ENCODE results near the gene TMEM87B.

GRCh38 chr2:112129060-112129459 lies 74.0 kb downstream of the TMEM87B start:
- TF ChIP-seq CTCF (IDR thresholded peaks at IDR 0.05) (no peak), POLR2A (IDR thresholded peaks at IDR 0.05) (no peak), EP300 (IDR thresholded peaks at IDR 0.05) (no peak)

All from tibial nerve (tissue), 4 donors.